Measurements from ENCODE around the gene SRPK1.

- TF ChIP-seq POLR2AphosphoS5 (IDR thresholded peaks at IDR 0.05; ENCODE audit: borderline replicate concordance, low read depth, low read length) (no peak), EZH2 (IDR thresholded peaks at IDR 0.05) (no peak), FOXP2 (optimal IDR thresholded peaks at IDR 0.05; ENCODE audit: control extremely low read depth, extremely low read length, insufficient read depth) (no peak)
These were observed 81.9 kb downstream of the SRPK1 start for GRCh38 chr6:35839019-35839418.

All from SK-N-MC (cell line).